ENCODE data around the gene IHH.

GRCh38 chr2:219079417-219079816 lies 18.7 kb upstream of the IHH start:
- no peak for TF ChIP-seq CTCF (IDR thresholded peaks at IDR 0.05)
- no peak for TF ChIP-seq POLR2A (IDR thresholded peaks at IDR 0.05)

All from uterus (tissue), 2 donors.